ENCODE results near the gene TWF2. TPM values are rescaled to one million over a fixed set of nuclear protein-coding genes. Genes with fewer than 3 reads are reported as not detected.
A peak's percentile ranks its signal among the peaks of the same experiment; 100 is the strongest.

TWF2 gene
- total RNA-seq, 1 donor from 2014 or later = 69.5 TPM

GRCh38 chr3:52228266-52228665, 10.7 kb downstream of the TWF2 start:
- intact Hi-C loops (cut with DNase I) = loop anchor here (5.0 kb wide), 1 partner anchor 219 kb away; the partner anchor contains the start of gene SEMA3G
- DNase-seq (ENCODE audit: low spot score) = no peak

GRCh38 chr3:52227766-52228165, 11.2 kb downstream of the TWF2 start:
- intact Hi-C loops (cut with DNase I) = loop anchor here (5.0 kb wide), 1 partner anchor 220 kb away; the partner anchor contains the start of gene SEMA3G
- DNase-seq (ENCODE audit: low spot score) = no peak

- intact Hi-C loops (cut with DNase I) = loop anchor here (5.0 kb wide), 1 partner anchor 220 kb away; the partner anchor contains the start of gene SEMA3G
- no peak for DNase-seq (ENCODE audit: low spot score)
Observed at GRCh38 chr3:52227117-52227516, 11.8 kb downstream of the TWF2 start.

GRCh38 chr3:52226229-52226817, 12.6 kb downstream of the TWF2 start:
- intact Hi-C loops (cut with DNase I) = loop anchor here (5.0 kb wide), 1 partner anchor 221 kb away; the partner anchor contains the start of gene SEMA3G
- no peak for DNase-seq (ENCODE audit: low spot score)

- DNase-seq (ENCODE audit: low spot score) = peak; percentile 73
- intact Hi-C loops (cut with DNase I) = loop anchor here (5.0 kb wide), 1 partner anchor 222 kb away; the partner anchor contains the start of gene SEMA3G
Observed at GRCh38 chr3:52225452-52226228, 13.3 kb downstream of the TWF2 start, which contains the start of gene TLR9. Gene TLR9 (minus strand): TSS chr3:52225645. CDS start chr3:52225529, 116 bp downstream.

GRCh38 chr3:52223449-52224408, 15.2 kb downstream of the TWF2 start:
- intact Hi-C loops (cut with DNase I) = no loop called here
- DNase-seq (ENCODE audit: low spot score) = peak; percentile 66

- DNase-seq (ENCODE audit: low spot score) = peak; percentile 66
- intact Hi-C loops (cut with DNase I) = no loop called here
Observed at GRCh38 chr3:52222319-52223221, 16.4 kb downstream of the TWF2 start.

- DNase-seq (ENCODE audit: low spot score) = no peak
- intact Hi-C loops (cut with DNase I) = no loop called here
Observed at GRCh38 chr3:52221563-52222318, 17.2 kb downstream of the TWF2 start.

- intact Hi-C loops (cut with DNase I) = no loop called here
- DNase-seq (ENCODE audit: low spot score) = no peak
Observed at GRCh38 chr3:52221141-52221562, 17.8 kb downstream of the TWF2 start.

- peak; percentile 94 for DNase-seq (ENCODE audit: low spot score)
- intact Hi-C loops (cut with DNase I) = no loop called here
Observed at GRCh38 chr3:52220380-52221026, 18.5 kb downstream of the TWF2 start.

- DNase-seq (ENCODE audit: low spot score) = no peak
- intact Hi-C loops (cut with DNase I) = loop anchor here (10.0 kb wide), 1 partner anchor 214 kb away; no protein-coding TSS in a partner anchor
Observed at GRCh38 chr3:52218937-52219650, 19.9 kb downstream of the TWF2 start.

- no peak for DNase-seq (ENCODE audit: low spot score)
- intact Hi-C loops (cut with DNase I) = loop anchor here (10.0 kb wide), 1 partner anchor 214 kb away; no protein-coding TSS in a partner anchor
Observed at GRCh38 chr3:52218454-52218853, 20.5 kb downstream of the TWF2 start.

- intact Hi-C loops (cut with DNase I) = loop anchor here (10.0 kb wide), 1 partner anchor 213 kb away; no protein-coding TSS in a partner anchor
- DNase-seq (ENCODE audit: low spot score) = no peak
Observed at GRCh38 chr3:52218026-52218425, 20.9 kb downstream of the TWF2 start.

GRCh38 chr3:52217409-52217805, 21.6 kb downstream of the TWF2 start:
- intact Hi-C loops (cut with DNase I) = loop anchor here (10.0 kb wide), 1 partner anchor 213 kb away; no protein-coding TSS in a partner anchor
- DNase-seq (ENCODE audit: low spot score) = no peak

GRCh38 chr3:52216585-52217408, 22.2 kb downstream of the TWF2 start:
- intact Hi-C loops (cut with DNase I) = loop anchor here (10.0 kb wide), 1 partner anchor 212 kb away; no protein-coding TSS in a partner anchor
- DNase-seq (ENCODE audit: low spot score) = no peak
